Endothelial cell of umbilical vein (primary cell): ENCODE results near the gene GALNT17. TPM values are rescaled to one million over a fixed set of nuclear protein-coding genes. Genes with fewer than 3 reads are reported as not detected.

Experiments
- BruUV-seq: library from RNA; stranded (reverse); fragments of 400-500 nt; replicated peaks from 2 replicates; lab custom pipeline; 2021; lab: Mats Ljungman, UMichigan
- CTCF ChIA-PET: fragments of 300-600, 350-600 bp; sonication (Branson Sonifier 250); formaldehyde crosslinking; loops from one replicate; lab custom pipeline; 2021; ENCODE audit warnings: antibody characterized with exemption, inconsistent platforms; lab: Charles Lee
- POLR2A ChIA-PET: fragments of 300-600, 350-600 bp; sonication (Branson Sonifier 250); formaldehyde crosslinking; loops from one replicate; lab custom pipeline; 2021; ENCODE audit warnings: antibody characterized with exemption, inconsistent platforms; lab: Charles Lee
- DNase-seq: peaks from one replicate; pipeline ENCODE4 v3.0.0-alpha.2; 2011; ENCODE audit warnings: low read depth, low spot score
- FAIRE-seq: peaks from 2 replicates; lab custom pipeline; 2011; peaks lifted over from hg19 to GRCh38; lab: Jason Lieb, UNC
- H2AFZ ChIP-seq: 2 replicates; pipeline ENCODE4 v1.6.0; 2012; ENCODE audit warnings: low read depth, low read length, control low read depth, inconsistent platforms
- H3K27ac ChIP-seq: 2 replicates; pipeline ENCODE4 v1.5.1; 2011; ENCODE audit warnings: low read depth, mild to moderate bottlenecking, control low read depth, low read length, moderate library complexity; ENCODE audit not compliant: insufficient read depth
- H3K27me3 ChIP-seq, 2 experiments: 2 replicates each; pipeline versions ENCODE4 v1.6.0 to v1.6.1; 2011; ENCODE audit warnings: low read length in 2 of 2, mixed read lengths in 1 of 2; ENCODE audit not compliant: control insufficient read depth in 2 of 2, insufficient read depth in 2 of 2
- H3K36me3 ChIP-seq, 2 experiments: 2 replicates in 1 of 2; 3 replicates in 1 of 2; pipeline ENCODE4 v1.5.1; 2011; ENCODE audit warnings: low read length in 2 of 2, mild to moderate bottlenecking in 1 of 2, moderate library complexity in 1 of 2; ENCODE audit not compliant: control insufficient read depth in 2 of 2, insufficient read depth in 2 of 2; ENCODE audit errors: extremely low read depth in 1 of 2
- H3K4me1 ChIP-seq: 3 replicates; pipeline ENCODE4 v1.5.1; 2011; ENCODE audit warnings: mild to moderate bottlenecking, low read length; ENCODE audit not compliant: control insufficient read depth, insufficient read depth; ENCODE audit errors: extremely low read depth
- H3K4me2 ChIP-seq: 2 replicates; pipeline ENCODE4 v1.6.1; 2011; ENCODE audit warnings: low read length, control low read depth, mixed read lengths; ENCODE audit not compliant: insufficient read depth
- H3K4me3 ChIP-seq, 3 experiments: fragments of 200-600 bp in 1 of 3; sonication (generic), shearing (Covaris generic) in 1 of 3; replicated peaks in 1 of 3; 2 replicates each; pipeline ENCODE4 v1.5.1; 2011 to 2016; ENCODE audit warnings: control low read depth in 3 of 3, low read length in 3 of 3, mild to moderate bottlenecking in 2 of 3, inconsistent platforms in 1 of 3, low read depth in 1 of 3, moderate library complexity in 1 of 3; ENCODE audit not compliant: insufficient read depth in 1 of 3
- H3K79me2 ChIP-seq: 2 replicates; pipeline ENCODE4 v1.6.0; 2012; ENCODE audit warnings: low read length, inconsistent platforms; ENCODE audit not compliant: control insufficient read depth, insufficient read depth
- H3K9ac ChIP-seq: replicated peaks from 2 replicates; pipeline ENCODE3; 2011; ENCODE audit warnings: low read length, control low read depth; ENCODE audit not compliant: insufficient read depth; ENCODE audit errors: extremely low read depth
- H3K9me1 ChIP-seq: replicated peaks from 3 replicates; pipeline ENCODE4 v1.6.0; 2011; ENCODE audit warnings: mild to moderate bottlenecking, low read length; ENCODE audit not compliant: control insufficient read depth, insufficient read depth; ENCODE audit errors: extremely low read depth
- H3K9me3 ChIP-seq: replicated peaks from 2 replicates; pipeline ENCODE4 v1.5.1; 2012; ENCODE audit warnings: low read length, inconsistent platforms; ENCODE audit not compliant: control insufficient read depth, insufficient read depth
- H4K20me1 ChIP-seq: replicated peaks from 2 replicates; pipeline ENCODE3; 2011; ENCODE audit warnings: mild to moderate bottlenecking, low read length; ENCODE audit not compliant: control insufficient read depth, insufficient read depth; ENCODE audit errors: extremely low read depth
- CTCF ChIP-seq, 2 donors: IDR thresholded peaks; 1 replicate in 1 of 2; 2 replicates in 1 of 2; pipeline ENCODE4 v1.5.1; 2011; ENCODE audit warnings: low read length in 2 of 2, mild to moderate bottlenecking in 2 of 2, moderate library complexity in 2 of 2, control low read depth in 1 of 2, inconsistent platforms in 1 of 2, low read depth in 1 of 2; ENCODE audit not compliant: insufficient read depth in 1 of 2; ENCODE audit errors: extremely low read depth in 1 of 2
- EZH2 ChIP-seq: IDR thresholded peaks from 2 replicates; pipeline ENCODE4 v1.6.1; 2012; ENCODE audit warnings: borderline replicate concordance, low read depth, mild to moderate bottlenecking, moderate library complexity, low read length, inconsistent platforms; ENCODE audit not compliant: severe bottlenecking
- FOS ChIP-seq: IDR thresholded peaks from 2 replicates; pipeline ENCODE4 v1.6.1; 2011; ENCODE audit warnings: mild to moderate bottlenecking, low read length, moderate library complexity, borderline replicate concordance; ENCODE audit not compliant: insufficient read depth
- GATA2 ChIP-seq: IDR thresholded peaks from 2 replicates; pipeline ENCODE4 v1.7.0; 2011; ENCODE audit warnings: low read depth, mild to moderate bottlenecking, moderate library complexity, mixed read lengths, low read length; ENCODE audit not compliant: insufficient read length, insufficient read depth
- JUN ChIP-seq: IDR thresholded peaks from 2 replicates; pipeline ENCODE4 v1.6.1; 2011; ENCODE audit warnings: borderline replicate concordance, low read depth; ENCODE audit not compliant: insufficient read length, insufficient read depth
- MAX ChIP-seq: IDR thresholded peaks from 2 replicates; pipeline ENCODE4 v1.6.1; 2011; ENCODE audit not compliant: insufficient read depth, insufficient read length
- MYC ChIP-seq: IDR thresholded peaks from one replicate; pipeline ENCODE4 v1.6.1; 2011; ENCODE audit warnings: mild to moderate bottlenecking, low read depth, low read length
- POLR2A ChIP-seq: IDR thresholded peaks from 2 replicates; pipeline ENCODE4 v1.6.1; 2012; ENCODE audit warnings: low read depth, mild to moderate bottlenecking, control low read depth, low read length
- POLR2AphosphoS5 ChIP-seq: IDR thresholded peaks from 2 replicates; pipeline ENCODE4 v1.6.1; 2012; ENCODE audit warnings: low read depth, mild to moderate bottlenecking, control low read depth, low read length, moderate library complexity; ENCODE audit not compliant: insufficient read depth
- dilution Hi-C: fragments of 300-500 bp; cut with MboI; formaldehyde crosslinking; loops from one replicate; pipeline ENCODE4 v1.15.0; 2019; ENCODE audit warnings: low sequenced_read_pairs; ENCODE audit not compliant: extremely low pct_ligation_motif_present
- intact Hi-C: fragments of 100-400 bp; cut with micrococcal nuclease; formaldehyde crosslinking; loops from one replicate; pipeline ENCODE4 v1.10.0; 2022
- polyA plus RNA-seq, 4 experiments: library from polyadenylated mRNA; depleted of rRNA in 3 of 4; stranded (reverse) in 3 of 4; unstranded in 1 of 4; fragments of >200 nt; gene quantifications; 2 replicates each; pipeline versions ENCODE4 v1.2.1 to v1.2.3, GENCODE V29; 2011 to 2012; ENCODE audit warnings: missing spikeins in 1 of 4
- total RNA-seq: library from RNA; stranded (reverse); gene quantifications from 2 replicates; pipeline ENCODE4 v1.2.3, GENCODE V29; 2021

The GALNT17 gene
- total and polyA plus RNA-seq, 2 donors (not counting 3 experiments of a cell fraction or from before 2014, with no cell fraction given): not detected

GRCh38 chr7:71754828-71755227, 622.9 kb downstream of the GALNT17 start:
- no peaks in the 10 kb centered on the region for H3K27me3 ChIP-seq
- CTCF ChIA-PET: interaction anchor here (0.6 kb wide), 1 partner anchor 567 kb away, joined by 3 read pairs; no protein-coding TSS in a partner anchor
- H3K9ac ChIP-seq: no peak overlapping the region
- intact Hi-C loops: loop anchor here (10.0 kb wide), 1 partner anchor 1030 kb away; no protein-coding TSS in a partner anchor
- H3K4me1 ChIP-seq: no peaks in the 10 kb centered on the region
- BruUV-seq: no TSS peak
- TF ChIP-seq MYC (no peak), FOS (no peak), MAX (no peak), JUN (no peak), GATA2 (no peak), CTCF (IDR thresholded peaks at IDR 0.05; ENCODE audit: extremely low read depth in 1 of 2, insufficient read depth in 1 of 2, low read depth in 1 of 2, low read length in 2 of 2) (no peak), POLR2AphosphoS5 (no peak), POLR2A (no peak), EZH2 (no peak)
- DNase-seq (no peak), FAIRE-seq (no peak)
- H3K36me3 ChIP-seq: no peaks in the 10 kb centered on the region
- no peak overlapping the region for H3K27ac ChIP-seq
- H2AFZ ChIP-seq: no peak overlapping the region
- H3K79me2 ChIP-seq: no peaks in the 10 kb centered on the region
- H3K9me1 ChIP-seq: no peaks in the 10 kb centered on the region
- H3K9me3 ChIP-seq: no peaks in the 10 kb centered on the region
- POLR2A ChIA-PET: no interaction called here
- no peak overlapping the region for H3K4me3 ChIP-seq
- dilution Hi-C loops: no loop called here
- no peak overlapping the region for H3K4me2 ChIP-seq
- no peaks in the 10 kb centered on the region for H4K20me1 ChIP-seq
